ENCODE data around the gene DACH1.

Gene DACH1

DNA sequence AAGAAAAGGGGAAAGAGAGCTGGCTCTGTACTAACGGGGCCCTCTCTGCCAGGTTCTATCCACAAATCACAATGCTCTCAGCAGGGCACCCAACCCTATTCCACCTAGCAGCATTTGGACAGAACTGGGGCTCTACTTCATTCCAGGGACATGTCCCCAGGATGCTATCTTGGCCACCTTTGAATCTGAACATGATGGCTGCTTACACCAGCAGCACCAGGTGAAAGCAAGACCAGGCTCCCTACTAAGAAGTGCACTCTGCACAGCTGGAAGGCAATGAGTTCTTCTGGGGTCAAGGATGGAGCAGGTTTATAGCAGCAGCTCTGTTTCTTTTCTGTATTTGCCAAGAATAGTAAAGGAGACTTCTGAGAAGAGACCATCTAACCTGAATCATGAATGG is 222.4 kb downstream of the DACH1 start:
- no peak for TF ChIP-seq POLR2A (IDR thresholded peaks at IDR 0.05; ENCODE audit: extremely low read depth, insufficient read length)
- TF ChIP-seq, protein P1, sequence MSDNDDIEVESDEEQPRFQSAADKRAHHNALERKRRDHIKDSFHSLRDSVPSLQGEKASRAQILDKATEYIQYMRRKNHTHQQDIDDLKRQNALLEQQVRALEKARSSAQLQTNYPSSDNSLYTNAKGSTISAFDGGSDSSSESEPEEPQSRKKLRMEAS (IDR thresholded peaks at IDR 0.05; ENCODE audit: low read depth, low read length), result no peak
- no peak for TF ChIP-seq MYC (IDR thresholded peaks at IDR 0.05; ENCODE audit: low read depth, low read length)
- TF ChIP-seq, protein P2, sequence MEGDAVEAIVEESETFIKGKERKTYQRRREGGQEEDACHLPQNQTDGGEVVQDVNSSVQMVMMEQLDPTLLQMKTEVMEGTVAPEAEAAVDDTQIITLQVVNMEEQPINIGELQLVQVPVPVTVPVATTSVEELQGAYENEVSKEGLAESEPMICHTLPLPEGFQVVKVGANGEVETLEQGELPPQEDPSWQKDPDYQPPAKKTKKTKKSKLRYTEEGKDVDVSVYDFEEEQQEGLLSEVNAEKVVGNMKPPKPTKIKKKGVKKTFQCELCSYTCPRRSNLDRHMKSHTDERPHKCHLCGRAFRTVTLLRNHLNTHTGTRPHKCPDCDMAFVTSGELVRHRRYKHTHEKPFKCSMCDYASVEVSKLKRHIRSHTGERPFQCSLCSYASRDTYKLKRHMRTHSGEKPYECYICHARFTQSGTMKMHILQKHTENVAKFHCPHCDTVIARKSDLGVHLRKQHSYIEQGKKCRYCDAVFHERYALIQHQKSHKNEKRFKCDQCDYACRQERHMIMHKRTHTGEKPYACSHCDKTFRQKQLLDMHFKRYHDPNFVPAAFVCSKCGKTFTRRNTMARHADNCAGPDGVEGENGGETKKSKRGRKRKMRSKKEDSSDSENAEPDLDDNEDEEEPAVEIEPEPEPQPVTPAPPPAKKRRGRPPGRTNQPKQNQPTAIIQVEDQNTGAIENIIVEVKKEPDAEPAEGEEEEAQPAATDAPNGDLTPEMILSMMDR (IDR thresholded peaks at IDR 0.05; ENCODE audit: low read depth, low read length), result no peak
- DNase-seq (ENCODE audit: low read depth), result no peak
- no peak overlapping the region for H3K4me3 ChIP-seq (ENCODE audit: low read depth, low read length)

DNA sequence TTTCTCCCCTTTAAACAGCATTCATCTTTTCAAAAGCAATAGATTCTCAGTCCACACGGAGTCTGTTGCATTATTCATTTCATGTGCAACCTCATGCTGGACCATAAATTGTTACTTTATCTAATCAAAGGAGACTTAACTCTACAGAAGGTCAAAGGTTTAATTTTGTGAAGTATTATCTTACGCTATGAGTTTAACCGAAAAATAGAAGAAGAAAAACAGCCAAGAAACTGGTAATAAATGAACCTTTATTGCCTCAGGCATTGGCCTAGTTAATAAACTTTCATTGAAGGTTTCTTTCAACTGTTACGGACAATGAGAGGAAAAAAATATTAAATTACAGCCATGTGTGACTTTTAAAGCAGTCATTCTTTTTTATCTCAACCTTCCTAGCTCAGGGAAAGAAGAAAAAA is 223.6 kb downstream of the DACH1 start:
- no peak overlapping the region for H3K4me3 ChIP-seq (ENCODE audit: low read depth, low read length)
- DNase-seq (ENCODE audit: low read depth), result no peak
- TF ChIP-seq, protein P1 (IDR thresholded peaks at IDR 0.05; ENCODE audit: low read depth, low read length), result no peak
- TF ChIP-seq, protein P2 (IDR thresholded peaks at IDR 0.05; ENCODE audit: low read depth, low read length), result no peak
- TF ChIP-seq POLR2A (IDR thresholded peaks at IDR 0.05; ENCODE audit: extremely low read depth, insufficient read length), result no peak
- no peak for TF ChIP-seq MYC (IDR thresholded peaks at IDR 0.05; ENCODE audit: low read depth, low read length)

DNA sequence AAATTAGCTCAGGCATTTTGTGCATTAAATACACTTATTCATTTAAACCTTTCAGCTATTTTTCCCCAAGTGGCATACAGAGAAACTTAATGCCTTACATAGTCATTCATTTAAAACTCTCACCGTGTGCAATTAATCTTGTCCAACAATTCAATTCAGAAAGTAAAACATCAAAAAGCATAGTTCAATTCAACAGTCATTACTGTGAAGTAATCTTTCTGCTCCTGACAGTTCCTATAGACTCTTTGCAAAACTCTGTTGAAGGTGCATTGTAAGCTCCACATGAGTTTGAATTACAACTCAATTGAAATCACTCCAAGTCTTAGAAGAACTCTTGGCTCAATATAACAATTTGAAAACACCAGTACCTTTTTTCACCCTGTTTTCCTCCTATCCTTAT is 228.3 kb downstream of the DACH1 start:
- DNase-seq (ENCODE audit: low read depth), result no peak
- no peak overlapping the region for H3K4me3 ChIP-seq (ENCODE audit: low read depth, low read length)
- TF ChIP-seq POLR2A (IDR thresholded peaks at IDR 0.05; ENCODE audit: extremely low read depth, insufficient read length), result no peak
- TF ChIP-seq, protein P1 (IDR thresholded peaks at IDR 0.05; ENCODE audit: low read depth, low read length), result no peak
- TF ChIP-seq, protein P2 (IDR thresholded peaks at IDR 0.05; ENCODE audit: low read depth, low read length), result no peak
- no peak for TF ChIP-seq MYC (IDR thresholded peaks at IDR 0.05; ENCODE audit: low read depth, low read length)

DNA sequence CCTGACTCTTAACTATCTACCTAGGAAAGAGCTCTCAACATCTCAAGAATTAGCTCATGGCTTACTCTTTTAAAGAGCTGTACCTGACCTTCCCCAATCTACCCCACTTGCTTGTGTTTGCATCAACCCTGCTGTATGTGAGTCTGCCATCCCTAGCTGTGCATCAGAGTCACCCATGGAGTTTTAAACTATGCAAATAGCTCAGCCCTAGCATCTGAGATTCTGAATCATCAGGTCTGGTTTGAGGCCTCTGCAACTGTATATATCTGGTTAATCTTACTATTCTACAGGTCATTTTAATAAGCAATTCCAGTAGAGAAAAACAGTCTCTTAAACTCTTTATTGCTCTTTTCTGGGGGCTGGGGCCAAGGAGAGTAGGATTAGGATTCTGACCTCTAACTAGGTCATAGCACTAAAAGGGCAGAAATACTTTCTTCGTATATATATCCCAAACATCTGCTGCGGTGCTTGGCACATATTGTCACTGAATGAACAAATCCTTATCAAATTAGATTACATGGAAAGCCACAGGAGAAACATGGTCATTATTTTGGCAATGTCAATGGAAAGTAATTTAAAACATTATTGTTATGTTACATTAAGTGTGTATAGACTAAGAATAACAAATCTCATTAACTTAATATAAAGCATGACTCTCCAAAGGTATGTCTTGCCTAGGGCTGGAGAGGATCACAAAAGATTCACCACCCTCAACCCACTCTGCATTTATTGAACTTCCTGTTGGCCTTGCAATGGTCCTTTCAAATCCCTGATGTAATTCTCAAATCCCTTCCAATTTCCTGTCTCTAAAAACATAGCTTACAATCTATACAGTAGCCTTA is 232.2 kb downstream of the DACH1 start:
- no peak overlapping the region for H3K4me3 ChIP-seq (ENCODE audit: low read depth, low read length)
- no peak for DNase-seq (ENCODE audit: low read depth)
- TF ChIP-seq MYC (IDR thresholded peaks at IDR 0.05; ENCODE audit: low read depth, low read length) (no peak), POLR2A (IDR thresholded peaks at IDR 0.05; ENCODE audit: extremely low read depth, insufficient read length) (no peak)
- TF ChIP-seq, protein P2 (IDR thresholded peaks at IDR 0.05; ENCODE audit: low read depth, low read length), result no peak
- TF ChIP-seq, protein P1 (IDR thresholded peaks at IDR 0.05; ENCODE audit: low read depth, low read length), result no peak

DNA sequence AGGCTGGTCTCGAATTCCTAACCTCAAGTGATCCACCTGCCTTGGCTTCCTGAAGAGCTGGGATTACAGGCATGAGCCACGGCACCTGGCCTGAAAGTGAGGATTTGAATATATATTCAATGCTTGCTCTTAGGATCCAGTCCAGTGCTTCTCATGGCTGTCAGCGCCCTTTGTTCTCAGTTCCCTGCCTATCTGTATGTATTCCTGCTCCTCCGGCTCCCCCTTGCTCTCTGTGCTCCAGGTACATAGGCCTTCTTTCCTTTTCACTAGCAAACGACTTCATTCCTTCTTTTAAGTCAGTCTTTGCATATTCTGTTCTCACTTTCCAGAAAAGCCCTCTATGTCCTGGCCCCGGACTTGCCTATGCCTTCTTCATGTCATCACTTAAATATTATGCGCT is 232.8 kb downstream of the DACH1 start:
- H3K4me3 ChIP-seq (ENCODE audit: low read depth, low read length), result no peak overlapping the region
- DNase-seq (ENCODE audit: low read depth), result no peak
- TF ChIP-seq MYC (IDR thresholded peaks at IDR 0.05; ENCODE audit: low read depth, low read length), result no peak

DNA sequence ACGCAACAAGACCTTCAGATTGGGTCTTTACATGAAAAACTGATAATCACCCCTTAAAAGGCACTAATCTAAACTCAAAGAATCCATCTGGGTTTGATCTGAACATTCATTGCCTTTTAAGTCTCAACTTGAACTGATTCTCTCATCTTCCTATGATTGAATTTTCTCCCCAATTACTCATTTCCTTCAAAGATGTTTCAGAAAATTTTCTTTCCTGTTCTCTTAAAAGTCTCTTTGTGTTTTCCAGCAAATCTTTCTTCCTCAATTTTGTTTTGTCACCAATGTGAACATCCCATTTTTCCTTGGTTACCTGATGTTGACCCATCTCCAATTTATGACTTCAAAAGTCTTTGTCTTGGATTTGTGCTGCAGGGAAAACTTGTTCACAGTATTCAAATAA is 234.3 kb downstream of the DACH1 start:
- TF ChIP-seq MYC (IDR thresholded peaks at IDR 0.05; ENCODE audit: low read depth, low read length) (no peak), POLR2A (IDR thresholded peaks at IDR 0.05; ENCODE audit: extremely low read depth, insufficient read length) (no peak)
- TF ChIP-seq, protein P1 (IDR thresholded peaks at IDR 0.05; ENCODE audit: low read depth, low read length), result no peak
- TF ChIP-seq, protein P2 (IDR thresholded peaks at IDR 0.05; ENCODE audit: low read depth, low read length), result no peak
- no peak for DNase-seq (ENCODE audit: low read depth)
- no peak overlapping the region for H3K4me3 ChIP-seq (ENCODE audit: low read depth, low read length)

Measured in NB4 (cell line).